ENCODE data around the gene MAGEH1.

DNA sequence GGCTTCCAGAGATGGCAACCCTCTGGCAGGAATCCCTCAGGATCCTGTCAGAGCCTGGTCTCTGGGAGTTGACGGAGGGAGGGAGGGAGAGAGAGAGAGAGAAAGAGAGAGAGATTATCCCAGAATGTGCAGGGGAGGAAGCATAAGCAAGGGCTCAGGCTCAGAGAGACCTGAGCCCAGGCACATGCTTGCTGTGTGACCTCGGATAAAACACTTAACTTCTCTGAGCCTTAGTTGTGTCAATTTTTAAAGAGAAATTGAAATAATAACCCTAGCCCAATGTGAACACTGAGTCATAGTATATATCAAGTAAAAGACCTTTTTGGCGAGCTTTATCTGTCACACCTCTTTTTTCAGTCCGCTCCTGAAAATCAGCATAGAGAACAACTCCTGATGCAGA, 38.2 kb downstream of the MAGEH1 start:
- no peak for TF ChIP-seq EZH2 (IDR thresholded peaks at IDR 0.05; ENCODE audit: insufficient read depth, poor library complexity, severe bottlenecking)
- TF ChIP-seq EZH2phosphoT487 (IDR thresholded peaks at IDR 0.05; ENCODE audit: insufficient read depth, low read depth): no peak

Data from GM23248 (cell line).